ENCODE measurements around the gene EIF4G1. TPM values are rescaled to one million over a fixed set of nuclear protein-coding genes. Genes with fewer than 3 reads are reported as not detected.
A peak's percentile ranks its signal among the peaks of the same experiment; 100 is the strongest.

Gene EIF4G1
- total and polyA plus RNA-seq, 2 of the 4 experiments (the other 2 are of a cell fraction), result 225 to 274 TPM

- no peak overlapping the region for H2BK15ac ChIP-seq (ENCODE audit: low read depth, low read length)
- no peak overlapping the region for H3K14ac ChIP-seq (replicated peaks; ENCODE audit: low read depth, low read length)
- ChIA-PET POLR2A (ENCODE audit: unreplicated experiment) (no interaction called here), CTCF (no interaction called here)
- no peak overlapping the region for H4K8ac ChIP-seq (ENCODE audit: low read depth in 2 of 2, low read length in 2 of 2)
- H3K18ac ChIP-seq (ENCODE audit: low read depth, low read length), result no peak overlapping the region
- H4K20me1 ChIP-seq (ENCODE audit: insufficient read depth, low read length), result no peaks in the 10 kb centered on the region
- no peak for DNase-seq
- no peaks in the 10 kb centered on the region for H3K79me1 ChIP-seq (ENCODE audit: low read depth in 1 of 2, low read length in 2 of 2)
- no peak overlapping the region for H3K4me2 ChIP-seq (ENCODE audit: low read depth, low read length)
- no peak overlapping the region for H2BK20ac ChIP-seq (ENCODE audit: low read depth, low read length)
- H3K4me1 ChIP-seq (ENCODE audit: control insufficient read depth, insufficient read depth, low read length), result no peaks in the 10 kb centered on the region
- H3K4ac ChIP-seq (ENCODE audit: low read depth, low read length), result no peak overlapping the region
- H2BK120ac ChIP-seq (ENCODE audit: low read depth, low read length), result no peak overlapping the region
- no TSS peak for BruUV-seq (replicated peaks)
- no peak overlapping the region for H4K91ac ChIP-seq (ENCODE audit: insufficient read depth, low read depth, low read length)
- no peak overlapping the region for H3K4me3 ChIP-seq (ENCODE audit: insufficient read depth, low read depth, low read length)
- in situ Hi-C loops (cut with MboI; ENCODE audit: low sequenced_read_pairs) (no loop called here), intact Hi-C loops (cut with micrococcal nuclease) (no loop called here), dilution Hi-C loops (cut with HindIII; ENCODE audit: low sequenced_read_pairs, unreplicated experiment) (no loop called here)
- TF ChIP-seq CTCF (conservative IDR thresholded peaks at IDR 0.05; ENCODE audit: low read depth, low read length) (no peak), USF2 (IDR thresholded peaks at IDR 0.05; ENCODE audit: low read depth, low read length) (no peak), RCOR1 (IDR thresholded peaks at IDR 0.05; ENCODE audit: insufficient replicate concordance, low read length) (no peak), NFE2L2 (IDR thresholded peaks at IDR 0.05; ENCODE audit: low read depth, low read length) (no peak), MXI1 (IDR thresholded peaks at IDR 0.05; ENCODE audit: borderline replicate concordance, low read depth, low read length) (no peak), FOS (IDR thresholded peaks at IDR 0.05; ENCODE audit: low read depth, low read length) (no peak), POLR2A (IDR thresholded peaks at IDR 0.05; ENCODE audit: low read depth, low read length) (no peak), CEBPB (IDR thresholded peaks at IDR 0.05; ENCODE audit: low read depth, low read length) (no peak), ELK1 (IDR thresholded peaks at IDR 0.05; ENCODE audit: borderline replicate concordance, low read depth, low read length) (no peak), RAD21 (IDR thresholded peaks at IDR 0.05; ENCODE audit: low read length) (no peak), SMC3 (IDR thresholded peaks at IDR 0.05; ENCODE audit: low read depth, low read length) (no peak), MAFK (IDR thresholded peaks at IDR 0.05; ENCODE audit: low read depth, low read length) (no peak), RFX5 (IDR thresholded peaks at IDR 0.05; ENCODE audit: low read depth, low read length) (no peak), CHD1 (IDR thresholded peaks at IDR 0.05; ENCODE audit: low read depth, low read length) (no peak), MAZ (IDR thresholded peaks at IDR 0.05; ENCODE audit: borderline replicate concordance, low read depth, low read length) (no peak), BHLHE40 (IDR thresholded peaks at IDR 0.05; ENCODE audit: low read depth, low read length) (no peak)
- ATAC-seq (ENCODE audit: low read depth), result no peak
- no peak overlapping the region for H3K9ac ChIP-seq (ENCODE audit: low read depth, low read length)
- peak overlapping the region; percentile 82 for H3K23ac ChIP-seq (ENCODE audit: low read depth, low read length)
- no peak overlapping the region; the same call in 1 of the 2 replicates for H2AK5ac ChIP-seq (ENCODE audit: low read depth, low read length)
- WGBS, 2 experiments (ENCODE audit: extremely low coverage in 2 of 2, insufficient read length in 1 of 2), result 45% methylated on average over 6 of the region's 12 CpGs; no CpG with 5 or more reads in 1 of the 2 experiments
- no peak overlapping the region for H2AK9ac ChIP-seq (replicated peaks; ENCODE audit: low read depth, low read length, poor library complexity)
- no peaks in the 10 kb centered on the region for H3K36me3 ChIP-seq (ENCODE audit: control insufficient read depth, insufficient read depth, low read length)
- H2BK5ac ChIP-seq (ENCODE audit: low read depth, low read length, poor library complexity, severe bottlenecking), result no peak overlapping the region
- H2AFZ ChIP-seq (replicated peaks; ENCODE audit: low read length, poor library complexity), result peak overlapping the region; percentile 70
- H4K5ac ChIP-seq (ENCODE audit: low read depth, low read length), result no peak overlapping the region
- peaks cover 3% of the 10 kb centered on the region; the same call in 1 of the 2 replicates for H3K9me1 ChIP-seq (ENCODE audit: insufficient read depth, low read length)
- H3K27ac ChIP-seq (ENCODE audit: insufficient read depth, low read length), result no peak overlapping the region
- H3K27me3 ChIP-seq (ENCODE audit: control insufficient read depth, insufficient read depth, low read length), result peaks cover 52% of the 10 kb centered on the region
- H3K9me3 ChIP-seq (ENCODE audit: control insufficient read depth, insufficient read depth, low read length), result no peaks in the 10 kb centered on the region
- H3K56ac ChIP-seq (ENCODE audit: extremely low read depth, insufficient read depth, low read length), result no peak overlapping the region
Observed at GRCh38 chr3:184275381-184275701, 39.1 kb upstream of the EIF4G1 start.

Measured in IMR-90 (cell line).